Stimulated activated naive CD4-positive, alpha-beta T cell treated with Interleukin-2 at 50 U/mL for 16 hours (primary cell): ENCODE results near the gene BLVRB.
"Not testable (repeated sequence)": the region's sequence is repeated elsewhere in the genome, so short reads cannot be mapped to it uniquely, and the experiment has no call there.

Source experiments
- DNase-seq: peaks from one replicate; lab custom pipeline; 2025; lab: John Stamatoyannopoulos, UW

BLVRB gene

GRCh38 chr19:40449506-40449905 lies 16.0 kb downstream of the BLVRB start:
- DNase-seq = no peak

- no peak for DNase-seq
Observed at GRCh38 chr19:40446263-40446784, 19.2 kb downstream of the BLVRB start.

GRCh38 chr19:40445780-40446262 lies 19.7 kb downstream of the BLVRB start:
- DNase-seq = no peak

- DNase-seq = no peak
Observed at GRCh38 chr19:40444825-40445312, 20.7 kb downstream of the BLVRB start.

GRCh38 chr19:40444000-40444824 lies 21.3 kb downstream of the BLVRB start, which contains the start of gene SERTAD3:
Gene SERTAD3 (minus strand): TSS chr19:40444335. CDS start chr19:40442080, 2,255 bp downstream.
- DNase-seq = peak; percentile 96

- DNase-seq = peak; percentile 99
Observed at GRCh38 chr19:40443131-40443999, 22.2 kb downstream of the BLVRB start.

GRCh38 chr19:40442328-40443130 lies 23.0 kb downstream of the BLVRB start:
- no peak for DNase-seq

- DNase-seq = no peak
Observed at GRCh38 chr19:40441719-40442253, 23.8 kb downstream of the BLVRB start.

GRCh38 chr19:40438284-40438683 lies 27.3 kb downstream of the BLVRB start:
- DNase-seq = no peak

GRCh38 chr19:40433391-40434216 lies 31.9 kb downstream of the BLVRB start:
- DNase-seq = peak; percentile 38

- DNase-seq = not testable (repeated sequence)
Observed at GRCh38 chr19:40432760-40433159, 32.8 kb downstream of the BLVRB start.

- DNase-seq = no peak
Observed at GRCh38 chr19:40431698-40432097, 33.8 kb downstream of the BLVRB start.

- DNase-seq = not testable (repeated sequence)
Observed at GRCh38 chr19:40430242-40430641, 35.3 kb downstream of the BLVRB start.

GRCh38 chr19:40428197-40428596 lies 37.3 kb downstream of the BLVRB start:
- DNase-seq = not testable (repeated sequence)

- DNase-seq = peak; percentile 100
Observed at GRCh38 chr19:40425450-40426287, 39.9 kb downstream of the BLVRB start, which contains the start of gene SERTAD1. Gene SERTAD1 (minus strand): TSS chr19:40425992. CDS start chr19:40423546, 2,446 bp downstream.

GRCh38 chr19:40424637-40425449 lies 40.7 kb downstream of the BLVRB start:
- DNase-seq = no peak

- no peak for DNase-seq
Observed at GRCh38 chr19:40423938-40424337, 41.6 kb downstream of the BLVRB start.
